OCI-LY7 (cell line): ENCODE measurements around the gene AGRN. TPM values are rescaled to one million over a fixed set of nuclear protein-coding genes. Genes with fewer than 3 reads are reported as not detected.
"Not testable (repeated sequence)": the region's sequence is repeated elsewhere in the genome, so short reads cannot be mapped to it uniquely, and the experiment has no call there.

Experiments
- BruUV-seq: library from RNA; stranded (reverse); fragments of 400-500 nt; replicated peaks from 2 replicates; lab custom pipeline; 2021; lab: Mats Ljungman, UMichigan
- CTCF ChIA-PET: fragments of 300-600 bp; sonication (Branson Sonifier 250); formaldehyde crosslinking; loops from one replicate; lab custom pipeline; 2022; ENCODE audit warnings: antibody characterized with exemption; ENCODE audit not compliant: unreplicated experiment; lab: Charles Lee
- POLR2A ChIA-PET: fragments of 300-600 bp; sonication (Branson Sonifier 250); formaldehyde crosslinking; loops from one replicate; lab custom pipeline; 2022; ENCODE audit warnings: antibody characterized with exemption; lab: Charles Lee
- DNase-seq: peaks from one replicate; pipeline ENCODE4 v3.0.0-alpha.2; 2015; ENCODE audit warnings: low spot score
- H2AFZ ChIP-seq: fragments of 200-600 bp; sonication (generic), shearing (Covaris generic); 2 replicates; pipeline ENCODE4 v1.6.1; 2014; ENCODE audit warnings: mild to moderate bottlenecking, antibody characterized with exemption, low read length, moderate library complexity
- H3K27ac ChIP-seq: fragments of 200-600 bp; sonication (generic); 2 replicates; pipeline ENCODE4 v1.5.1; 2014; ENCODE audit warnings: mixed run types, low read depth, mild to moderate bottlenecking, moderate library complexity, low read length, inconsistent platforms; ENCODE audit not compliant: poor library complexity, severe bottlenecking
- H3K36me3 ChIP-seq: fragments of 200-600 bp; sonication (generic); 2 replicates; pipeline ENCODE4 v1.6.1; 2014; ENCODE audit warnings: mild to moderate bottlenecking, antibody characterized with exemption, low read length, moderate library complexity, mixed read lengths; ENCODE audit not compliant: insufficient read depth
- H3K4me1 ChIP-seq: fragments of 200-600 bp; sonication (generic); 2 replicates; pipeline ENCODE4 v1.5.1; 2014; ENCODE audit warnings: mild to moderate bottlenecking, low read length; ENCODE audit not compliant: insufficient read depth, poor library complexity, severe bottlenecking
- H3K4me2 ChIP-seq: fragments of 200-600 bp; sonication (generic); 2 replicates; pipeline ENCODE4 v1.6.1; 2014; ENCODE audit warnings: mild to moderate bottlenecking, low read length
- H3K4me3 ChIP-seq: fragments of 200-600 bp; sonication (generic); 2 replicates; pipeline ENCODE4 v1.5.1; 2014; ENCODE audit warnings: mild to moderate bottlenecking, low read depth, low read length; ENCODE audit not compliant: poor library complexity, severe bottlenecking
- H3K79me2 ChIP-seq: fragments of 200-600 bp; sonication (generic); 2 replicates; pipeline ENCODE4 v1.6.1; 2016; ENCODE audit warnings: low read depth, mild to moderate bottlenecking, low read length, moderate library complexity, mixed read lengths; ENCODE audit not compliant: insufficient read depth
- H3K9me2 ChIP-seq: fragments of 200-600 bp; sonication (generic); 2 replicates; pipeline ENCODE4 v1.6.1; 2016; ENCODE audit warnings: mild to moderate bottlenecking, low read length, mixed read lengths; ENCODE audit not compliant: insufficient read depth
- H3K9me3 ChIP-seq: fragments of 200-600 bp; sonication (generic); 2 replicates; pipeline ENCODE4 v1.6.1; 2014; ENCODE audit warnings: mild to moderate bottlenecking, mixed run types, low read length, mixed read lengths
- H4K20me1 ChIP-seq: fragments of 200-600 bp; sonication (generic); 2 replicates; pipeline ENCODE4 v1.6.1; 2014; ENCODE audit warnings: mild to moderate bottlenecking, antibody characterized with exemption, low read length, moderate library complexity, mixed read lengths; ENCODE audit not compliant: insufficient read depth
- CTCF ChIP-seq: fragments of 200-600 bp; sonication (generic); conservative IDR thresholded peaks from 2 replicates; pipeline ENCODE4 v1.5.1; 2014; ENCODE audit warnings: mild to moderate bottlenecking, antibody characterized with exemption, low read length, moderate library complexity, mixed read lengths
- EZH2phosphoT487 ChIP-seq: fragments of 200-600 bp; sonication (generic); IDR thresholded peaks from 2 replicates; pipeline ENCODE4 v1.6.1; 2018; ENCODE audit warnings: low read depth, borderline replicate concordance, mild to moderate bottlenecking, mixed run types, antibody characterized with exemption, low read length, moderate library complexity, mixed read lengths
- intact Hi-C: fragments of 100-400 bp; cut with micrococcal nuclease; formaldehyde crosslinking; loops from one replicate; pipeline ENCODE4 v1.10.0; 2022; ENCODE audit not compliant: unreplicated experiment
- total RNA-seq, 2 experiments: library from RNA; depleted of rRNA in 1 of 2; stranded (reverse); fragments of >200 nt in 1 of 2; shearing (Covaris generic) in 1 of 2; gene quantifications; 2 replicates each; pipeline ENCODE4 v1.2.3, GENCODE V29; 2014 to 2022

The AGRN gene
- total RNA-seq, 2 experiments from 2014 or later, result 2.7 to 9.1 TPM

DNA sequence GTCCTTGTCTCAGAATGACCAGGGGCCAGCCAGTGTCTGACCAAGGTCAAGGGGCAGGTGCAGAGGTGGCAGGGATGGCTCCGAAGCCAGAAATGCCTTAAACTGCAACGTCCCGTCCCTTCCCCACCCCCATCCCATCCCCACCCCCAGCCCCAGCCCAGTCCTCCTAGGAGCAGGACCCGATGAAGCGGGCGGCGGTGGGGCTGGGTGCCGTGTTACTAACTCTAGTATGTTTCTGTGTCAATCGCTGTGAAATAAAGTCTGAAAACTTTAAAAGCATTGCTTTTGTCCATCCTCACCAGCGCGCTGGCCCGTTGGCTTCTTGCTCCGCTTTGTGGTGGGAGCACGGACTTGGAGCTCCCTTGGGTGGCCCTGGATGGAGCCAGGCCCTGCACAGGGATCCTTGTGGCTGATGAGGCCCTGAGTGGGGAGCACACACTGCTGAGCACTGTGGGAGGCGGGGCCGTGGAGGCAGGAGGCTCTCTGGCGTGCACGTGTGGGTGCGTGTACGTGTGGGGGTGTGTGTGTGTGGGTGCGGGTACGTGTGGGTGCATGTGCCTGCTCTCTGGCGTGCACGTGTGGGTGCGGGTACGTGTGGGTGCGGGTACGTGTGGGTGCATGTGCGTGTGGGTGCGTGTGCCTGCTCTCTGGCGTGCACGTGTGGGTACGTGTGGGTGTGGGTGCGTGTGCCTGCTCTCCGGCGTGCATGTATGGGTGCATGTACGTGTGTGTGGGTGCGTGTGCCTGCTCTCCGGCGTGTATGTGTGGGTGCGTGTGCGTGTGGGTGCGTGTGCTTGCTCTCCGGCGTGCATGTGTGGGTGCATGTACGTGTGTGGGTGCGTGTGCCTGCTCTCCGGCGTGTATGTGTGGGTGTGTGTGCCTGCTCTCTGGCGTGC is 36.2 kb downstream of the AGRN start:
- no peaks in the 10 kb centered on the region for H3K9me3 ChIP-seq
- no peak overlapping the region for H3K4me2 ChIP-seq
- H3K27ac ChIP-seq, result no peak overlapping the region
- H3K9me2 ChIP-seq, result no peaks in the 10 kb centered on the region
- no peaks in the 10 kb centered on the region for H3K36me3 ChIP-seq
- POLR2A ChIA-PET, result no interaction called here
- no peaks in the 10 kb centered on the region for H4K20me1 ChIP-seq
- H3K4me3 ChIP-seq, result no peak overlapping the region
- no peak overlapping the region for H2AFZ ChIP-seq
- no peaks in the 10 kb centered on the region for H3K79me2 ChIP-seq
- DNase-seq, result no peak
- H3K4me1 ChIP-seq, result peaks cover 5% of the 10 kb centered on the region
- intact Hi-C loops, result no loop called here
- CTCF ChIA-PET, result no interaction called here
- no TSS peak for BruUV-seq
- no peak for TF ChIP-seq EZH2phosphoT487
- TF ChIP-seq CTCF, result no peak

- BruUV-seq, POLR2A ChIA-PET: not testable (repeated sequence)
Measured at GRCh38 chr1:1057769-1058087, 37.8 kb downstream of the AGRN start.

GRCh38 chr1:1058088-1058905 is 38.4 kb downstream of the AGRN start:
- no peaks in the 10 kb centered on the region for H4K20me1 ChIP-seq
- peaks cover 5% of the 10 kb centered on the region for H3K4me1 ChIP-seq
- POLR2A ChIA-PET, result no interaction called here
- CTCF ChIA-PET, result interaction anchor here (0.6 kb wide), 2 partner anchors 26 to 486 kb away, joined by 3 read pairs; no protein-coding TSS in a partner anchor
- no peak overlapping the region for H3K4me3 ChIP-seq
- no peak overlapping the region for H3K27ac ChIP-seq
- no peaks in the 10 kb centered on the region for H3K36me3 ChIP-seq
- H2AFZ ChIP-seq, result no peak overlapping the region
- no TSS peak for BruUV-seq
- no peaks in the 10 kb centered on the region for H3K9me2 ChIP-seq
- H3K4me2 ChIP-seq, result peak overlapping the region; percentile 66
- no peak for TF ChIP-seq CTCF
- no peak for TF ChIP-seq EZH2phosphoT487
- H3K9me3 ChIP-seq, result no peaks in the 10 kb centered on the region
- DNase-seq, result no peak
- no peaks in the 10 kb centered on the region for H3K79me2 ChIP-seq
- intact Hi-C loops, result no loop called here

More at GRCh38 chr1:1057769-1058087, 37.8 kb downstream of the AGRN start:
- H3K27ac ChIP-seq, intact Hi-C loops, H3K36me3 ChIP-seq, H3K9me3 ChIP-seq, H3K79me2 ChIP-seq, H3K4me3 ChIP-seq, H3K9me2 ChIP-seq, H3K4me2 ChIP-seq, CTCF ChIA-PET, DNase-seq, H3K4me1 ChIP-seq, H2AFZ ChIP-seq, H4K20me1 ChIP-seq: not testable (repeated sequence)
